Activated CD8-positive, alpha-beta T cell treated with anti-CD3 and anti-CD28 coated beads for 36 hours (primary cell): Measurements from ENCODE around the gene MYPOP. TPM values are rescaled to one million over a fixed set of nuclear protein-coding genes. Genes with fewer than 3 reads are reported as not detected.

Experiments
- ATAC-seq: fragments of 200-7000 bp; cut with Tn5 transposase; one replicate; pipeline ENCODE4 v1.10.0; 2021; ENCODE audit warnings: mild to moderate bottlenecking, moderate library complexity
- CTCF ChIA-PET: fragments of 350-600 bp; sonication (Branson Sonifier 250); formaldehyde crosslinking; loops from one replicate; lab custom pipeline; 2021; ENCODE audit warnings: antibody characterized with exemption; lab: Charles Lee
- POLR2A ChIA-PET: fragments of 350-600 bp; sonication (Branson Sonifier 250); formaldehyde crosslinking; loops from one replicate; lab custom pipeline; 2021; ENCODE audit warnings: antibody characterized with exemption; lab: Charles Lee
- DNase-seq: peaks from one replicate; pipeline ENCODE4 v3.0.0-alpha.2; 2020
- H3K27ac Mint-ChIP-seq: one replicate; pipeline ENCODE4 v1.8.0; 2021; ENCODE audit warnings: mild to moderate bottlenecking, mixed read lengths
- H3K27me3 Mint-ChIP-seq: one replicate; pipeline ENCODE4 v1.8.0; 2021; ENCODE audit warnings: mixed read lengths
- H3K36me3 Mint-ChIP-seq: one replicate; pipeline ENCODE4 v1.8.0; 2021; ENCODE audit warnings: low read depth, mixed read lengths
- H3K4me1 Mint-ChIP-seq: one replicate; pipeline ENCODE4 v1.8.0; 2021; ENCODE audit warnings: low read depth, mixed read lengths
- H3K4me3 Mint-ChIP-seq: one replicate; pipeline ENCODE4 v1.8.0; 2021; ENCODE audit warnings: mild to moderate bottlenecking, moderate library complexity, mixed read lengths
- H3K9me3 Mint-ChIP-seq: one replicate; pipeline ENCODE4 v1.8.0; 2021; ENCODE audit warnings: mixed read lengths
- CTCF ChIP-seq: fragments of 200-600 bp; IDR thresholded peaks from one replicate; pipeline ENCODE4 v1.8.0; 2022; ENCODE audit warnings: antibody characterized with exemption, mild to moderate bottlenecking
- intact Hi-C: fragments of 100-400 bp; cut with micrococcal nuclease; formaldehyde crosslinking; loops from one replicate; pipeline ENCODE4 v1.10.0; 2022
- total RNA-seq, 2 experiments: library from RNA; stranded (reverse); gene quantifications; one replicate each; pipeline ENCODE4 v1.2.3, GENCODE V29; 2021

MYPOP gene
- total RNA-seq, 2 experiments from 2014 or later = 4.1 to 5.0 TPM

DNA sequence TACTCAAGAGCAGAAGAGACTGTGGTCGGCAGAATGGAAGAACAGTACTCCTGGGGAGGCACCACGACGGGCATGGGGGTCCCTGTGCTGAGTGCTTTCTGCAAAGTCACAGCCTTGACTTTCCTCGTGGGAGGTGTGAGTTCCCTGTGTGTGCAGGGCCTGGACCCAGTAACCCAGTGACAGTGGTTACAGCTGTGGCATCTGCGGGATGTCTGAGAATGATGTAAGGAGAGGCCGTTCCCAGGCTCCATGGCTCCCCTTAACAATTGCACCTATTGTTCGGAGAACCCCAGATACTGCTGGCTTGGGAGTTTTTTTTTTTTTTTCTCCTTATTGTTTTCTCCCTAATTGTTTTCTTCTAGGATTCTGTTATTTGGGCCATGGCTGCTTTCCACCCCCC is 17.3 kb upstream of the MYPOP start:
- Mint-ChIP-seq H3K27me3 (peaks cover 9% of the 10 kb centered on the region), H3K4me3 (no peak overlapping the region), H3K4me1 (peaks cover 12% of the 10 kb centered on the region), H3K27ac (no peak overlapping the region), H3K36me3 (no peaks in the 10 kb centered on the region), H3K9me3 (no peaks in the 10 kb centered on the region)
- intact Hi-C loops = no loop called here
- CTCF ChIA-PET = interaction anchor here (1.2 kb wide), 1 partner anchor 17 kb away, joined by 3 read pairs; the partner anchor contains the start of gene MYPOP
- TF ChIP-seq CTCF = no peak
- ATAC-seq (no peak), DNase-seq (peak; percentile 22)
- POLR2A ChIA-PET = interaction anchor here (1.6 kb wide), 1 partner anchor 17 kb away, joined by 7 read pairs; the partner anchor contains the start of gene MYPOP

DNA sequence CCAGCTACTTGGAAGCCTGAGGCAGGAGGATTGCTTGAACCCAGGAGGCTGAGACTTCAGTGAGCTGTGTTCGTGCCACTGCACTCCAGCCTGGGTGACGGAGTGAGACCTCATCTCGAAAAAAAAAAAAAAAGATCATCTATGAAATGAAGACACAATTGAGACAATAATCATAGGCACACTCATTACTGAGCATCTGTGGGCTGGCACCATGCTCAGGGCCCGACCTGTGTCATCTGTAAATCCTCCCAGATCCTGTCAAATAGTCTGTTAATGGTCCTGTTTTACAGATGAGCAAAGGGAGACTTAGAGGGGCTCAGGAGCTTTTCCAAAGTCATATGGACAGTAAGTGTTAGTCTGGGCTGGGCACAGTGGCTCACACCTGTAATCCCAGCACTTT is 16.3 kb upstream of the MYPOP start:
- Mint-ChIP-seq H3K27ac (no peak overlapping the region), H3K36me3 (no peaks in the 10 kb centered on the region), H3K4me3 (no peak overlapping the region), H3K27me3 (peaks cover 9% of the 10 kb centered on the region), H3K9me3 (no peaks in the 10 kb centered on the region), H3K4me1 (peaks cover 12% of the 10 kb centered on the region)
- TF ChIP-seq CTCF = no peak
- CTCF ChIA-PET = interaction anchor here (1.2 kb wide), 1 partner anchor 16 kb away, joined by 3 read pairs; the partner anchor contains the start of gene MYPOP
- no peak for ATAC-seq
- POLR2A ChIA-PET = no interaction called here
- intact Hi-C loops = no loop called here
- no peak for DNase-seq

GRCh38 chr19:45917421-45918091 is 15.1 kb upstream of the MYPOP start:
- Mint-ChIP-seq H3K4me1 (peaks cover 12% of the 10 kb centered on the region), H3K4me3 (no peak overlapping the region), H3K36me3 (no peaks in the 10 kb centered on the region), H3K27ac (peak overlapping the region; percentile 52), H3K9me3 (no peaks in the 10 kb centered on the region), H3K27me3 (peaks cover 18% of the 10 kb centered on the region)
- ChIA-PET POLR2A (interaction anchor here (0.6 to 1.0 kb wide), 2 partner anchors 57 to 165 kb away, joined by 3 read pairs; no protein-coding TSS in a partner anchor), CTCF (interaction anchor here (1.3 kb wide), 1 partner anchor 54 kb away, joined by 3 read pairs; no protein-coding TSS in a partner anchor)
- intact Hi-C loops = no loop called here
- no peak for TF ChIP-seq CTCF
- DNase-seq (peak; percentile 40), ATAC-seq (peak; percentile 63)

GRCh38 chr19:45913874-45914830 is 11.7 kb upstream of the MYPOP start, which contains the start of gene NANOS2:
NANOS2 (minus strand) TSS chr19:45914778; CDS start chr19:45914693, 85 bp downstream.
- ChIA-PET CTCF (interaction anchor here (1.1 kb wide), 1 partner anchor 9 kb away, joined by 3 read pairs; no protein-coding TSS in a partner anchor), POLR2A (interaction anchor here (0.6 kb wide), 1 partner anchor 50 kb away, joined by 3 read pairs; the partner anchor contains the start of gene FOXA3)
- peak; percentile 38 for TF ChIP-seq CTCF
- Mint-ChIP-seq H3K27ac (no peak within 1 kb of the TSS), H3K36me3 (no peaks in the 10 kb centered on the region), H3K9me3 (no peaks in the 10 kb centered on the region), H3K4me3 (no peak within 1 kb of the TSS), H3K27me3 (peaks cover 19% of the 10 kb centered on the region), H3K4me1 (peaks cover 4% of the 10 kb centered on the region)
- DNase-seq = peak; percentile 33
- intact Hi-C loops = no loop called here
- ATAC-seq = no peak
